ENCODE results near the gene CACNG3. TPM values are rescaled to one million over a fixed set of nuclear protein-coding genes. Genes with fewer than 3 reads are reported as not detected.

CACNG3 gene
- total RNA-seq, 1 donor from 2014 or later: not detected

- Histone ChIP-seq H3K27ac (no peak overlapping the region), H3K9me3 (no peaks in the 10 kb centered on the region), H3K36me3 (no peaks in the 10 kb centered on the region), H3K27me3 (no peaks in the 10 kb centered on the region), H3K4me1 (no peaks in the 10 kb centered on the region), H3K4me3 (no peak overlapping the region)
- TF ChIP-seq POLR2A (IDR thresholded peaks at IDR 0.05): no peak
- no peak for TF ChIP-seq POLR2AphosphoS5 (IDR thresholded peaks at IDR 0.05; ENCODE audit: insufficient read depth in 1 of 2, low read depth in 1 of 2)
- no peak for TF ChIP-seq CTCF (IDR thresholded peaks at IDR 0.05)
- no peak for DNase-seq (ENCODE audit: extremely low spot score in 2 of 2)
- intact Hi-C loops (cut with DNase I): no loop called here
These were observed 103.4 kb downstream of the CACNG3 start for GRCh38 chr16:24359490-24359889.

GRCh38 chr16:24360936-24361335, 104.8 kb downstream of the CACNG3 start:
- Histone ChIP-seq H3K27me3 (no peaks in the 10 kb centered on the region), H3K4me3 (no peak overlapping the region), H3K4me1 (no peaks in the 10 kb centered on the region), H3K36me3 (no peaks in the 10 kb centered on the region), H3K9me3 (no peaks in the 10 kb centered on the region), H3K27ac (no peak overlapping the region)
- TF ChIP-seq POLR2A (IDR thresholded peaks at IDR 0.05) (no peak), POLR2AphosphoS5 (IDR thresholded peaks at IDR 0.05; ENCODE audit: insufficient read depth in 1 of 2, low read depth in 1 of 2) (no peak), CTCF (IDR thresholded peaks at IDR 0.05) (no peak)
- intact Hi-C loops (cut with DNase I): no loop called here
- DNase-seq (ENCODE audit: extremely low spot score in 2 of 2): no peak

- Histone ChIP-seq H3K4me3 (no peak overlapping the region), H3K36me3 (no peaks in the 10 kb centered on the region), H3K27me3 (no peaks in the 10 kb centered on the region), H3K9me3 (no peaks in the 10 kb centered on the region), H3K4me1 (no peaks in the 10 kb centered on the region), H3K27ac (no peak overlapping the region)
- DNase-seq (ENCODE audit: extremely low spot score in 2 of 2): no peak
- TF ChIP-seq POLR2AphosphoS5 (IDR thresholded peaks at IDR 0.05; ENCODE audit: insufficient read depth in 1 of 2, low read depth in 1 of 2) (no peak), POLR2A (IDR thresholded peaks at IDR 0.05) (no peak), CTCF (IDR thresholded peaks at IDR 0.05) (no peak)
- intact Hi-C loops (cut with DNase I): no loop called here
These were observed 108.5 kb downstream of the CACNG3 start for GRCh38 chr16:24364596-24364995.

GRCh38 chr16:24367186-24367710, 111.1 kb downstream of the CACNG3 start:
- intact Hi-C loops (cut with DNase I): loop anchor here (5.0 kb wide), 1 partner anchor 1180 kb away; no protein-coding TSS in a partner anchor
- Histone ChIP-seq H3K4me3 (no peak overlapping the region), H3K36me3 (no peaks in the 10 kb centered on the region), H3K27ac (no peak overlapping the region), H3K4me1 (no peaks in the 10 kb centered on the region), H3K27me3 (no peaks in the 10 kb centered on the region), H3K9me3 (no peaks in the 10 kb centered on the region)
- TF ChIP-seq POLR2AphosphoS5 (IDR thresholded peaks at IDR 0.05; ENCODE audit: insufficient read depth in 1 of 2, low read depth in 1 of 2) (no peak), POLR2A (IDR thresholded peaks at IDR 0.05) (no peak), CTCF (IDR thresholded peaks at IDR 0.05) (no peak)
- no peak for DNase-seq (ENCODE audit: extremely low spot score in 2 of 2)

GRCh38 chr16:24372824-24373223, 116.7 kb downstream of the CACNG3 start:
- Histone ChIP-seq H3K36me3 (no peaks in the 10 kb centered on the region), H3K27ac (no peak overlapping the region), H3K9me3 (no peaks in the 10 kb centered on the region), H3K27me3 (no peaks in the 10 kb centered on the region), H3K4me3 (no peak overlapping the region), H3K4me1 (no peaks in the 10 kb centered on the region)
- TF ChIP-seq POLR2AphosphoS5 (IDR thresholded peaks at IDR 0.05; ENCODE audit: insufficient read depth in 1 of 2, low read depth in 1 of 2) (no peak), POLR2A (IDR thresholded peaks at IDR 0.05) (no peak), CTCF (IDR thresholded peaks at IDR 0.05) (no peak)
- intact Hi-C loops (cut with DNase I): no loop called here
- no peak for DNase-seq (ENCODE audit: extremely low spot score in 2 of 2)
